B cell (primary cell): Measurements from ENCODE around the gene XDH. TPM values are rescaled to one million over a fixed set of nuclear protein-coding genes. Genes with fewer than 3 reads are reported as not detected.

Experiments used
- ATAC-seq: fragments of 200-7000 bp; cut with Tn5 transposase; one replicate; pipeline ENCODE4 v1.10.0; 2021; ENCODE audit warnings: low read depth, mild to moderate bottlenecking, moderate number of reproducible peaks, moderate library complexity
- CTCF ChIA-PET: fragments of 350-600 bp; sonication (Branson Sonifier 250); formaldehyde crosslinking; loops from one replicate; lab custom pipeline; 2021; ENCODE audit warnings: antibody characterized with exemption, inconsistent platforms; lab: Charles Lee
- POLR2A ChIA-PET: fragments of 350-600 bp; sonication (Branson Sonifier 250); formaldehyde crosslinking; loops from one replicate; lab custom pipeline; 2021; ENCODE audit warnings: antibody characterized with exemption; lab: Charles Lee
- DNase-seq: peaks from one replicate; pipeline ENCODE4 v3.0.0; 2013
- H2AFZ ChIP-seq: 2 replicates; pipeline ENCODE4 v1.6.1; 2012; ENCODE audit warnings: mild to moderate bottlenecking, low read depth, low read length; ENCODE audit not compliant: insufficient read depth, poor library complexity, severe bottlenecking
- H3K27ac ChIP-seq, 2 donors: 1 replicate in 1 of 2; 2 replicates in 1 of 2; pipeline ENCODE4 v1.5.1; 2012 to 2013; ENCODE audit warnings: low read length in 2 of 2, mild to moderate bottlenecking in 2 of 2, moderate library complexity in 1 of 2
- H3K27me3 ChIP-seq, 4 experiments: fragments of 200-600 bp in 1 of 4; sonication (generic) in 1 of 4; replicated peaks in 1 of 4; 1 replicate in 2 of 4; 2 replicates in 2 of 4; pipeline versions ENCODE4 v1.6.1 to v1.7.0; 2013 to 2016; ENCODE audit warnings: low read length in 3 of 4, mild to moderate bottlenecking in 2 of 4, mixed read lengths in 1 of 4, moderate library complexity in 1 of 4; ENCODE audit not compliant: insufficient read depth in 4 of 4, control insufficient read depth in 3 of 4; ENCODE audit errors: control extremely low read depth in 1 of 4
- H3K36me3 ChIP-seq, 2 experiments: replicated peaks in 1 of 2; 1 replicate in 1 of 2; 2 replicates in 1 of 2; pipeline versions ENCODE4 v1.6.1 to v1.7.1; 2013; ENCODE audit warnings: low read length in 1 of 2; ENCODE audit not compliant: insufficient read depth in 2 of 2, control insufficient read depth in 1 of 2; ENCODE audit errors: control extremely low read depth in 1 of 2, extremely low read depth in 1 of 2
- H3K4me1 ChIP-seq, 2 donors: fragments of 200-600 bp in 1 of 2; sonication (generic) in 1 of 2; 1 replicate in 1 of 2; 2 replicates in 1 of 2; pipeline versions ENCODE4 v1.5.1 to v1.6.1; 2013 to 2017; ENCODE audit warnings: low read length in 2 of 2; ENCODE audit not compliant: control insufficient read depth in 2 of 2, insufficient read depth in 2 of 2
- H3K4me2 ChIP-seq: replicated peaks from 2 replicates; pipeline ENCODE3; 2012; ENCODE audit warnings: mild to moderate bottlenecking, low read depth, low read length; ENCODE audit not compliant: poor library complexity, severe bottlenecking
- H3K4me3 ChIP-seq, 5 experiments: fragments of 200-600 bp in 1 of 5; sonication (generic) in 1 of 5; 1 replicate in 3 of 5; 2 replicates in 2 of 5; pipeline versions ENCODE4 v1.5.1 to v1.7.0; 2011 to 2016; ENCODE audit warnings: low read length in 4 of 5, mild to moderate bottlenecking in 4 of 5, low read depth in 2 of 5, control low read depth in 1 of 5, moderate library complexity in 1 of 5; ENCODE audit not compliant: insufficient read depth in 1 of 5; ENCODE audit errors: control extremely low read depth in 1 of 5, extremely low read depth in 1 of 5
- H3K79me2 ChIP-seq: fragments of 200-600 bp; sonication (generic); one replicate; pipeline ENCODE4 v1.6.0; 2016; ENCODE audit warnings: low read length; ENCODE audit not compliant: control insufficient read depth, insufficient read depth
- H3K9ac ChIP-seq: fragments of 200-600 bp; sonication (generic); 2 replicates; pipeline ENCODE4 v1.6.1; 2017; ENCODE audit warnings: mild to moderate bottlenecking, low read length, moderate library complexity
- H3K9me3 ChIP-seq, 3 donors: one replicate each; pipeline versions ENCODE4 v1.6.1 to v1.7.1; 2013; ENCODE audit warnings: low read length in 2 of 3; ENCODE audit not compliant: control insufficient read depth in 2 of 3, insufficient read depth in 1 of 3; ENCODE audit errors: control extremely low read depth in 1 of 3
- H4K20me1 ChIP-seq: 2 replicates; pipeline ENCODE4 v1.6.0; 2012; ENCODE audit warnings: mild to moderate bottlenecking, low read length; ENCODE audit not compliant: insufficient read depth, control insufficient read depth, poor library complexity, severe bottlenecking
- H3K27ac Mint-ChIP-seq: one replicate; pipeline ENCODE4 v1.8.0; 2021; ENCODE audit warnings: mixed read lengths
- H3K27me3 Mint-ChIP-seq: one replicate; pipeline ENCODE4 v1.8.0; 2021; ENCODE audit warnings: mixed read lengths
- H3K4me1 Mint-ChIP-seq: one replicate; pipeline ENCODE4 v1.8.0; 2021; ENCODE audit warnings: mixed read lengths
- H3K4me3 Mint-ChIP-seq: one replicate; pipeline ENCODE4 v1.8.0; 2021; ENCODE audit warnings: mixed read lengths
- H3K9me3 Mint-ChIP-seq: one replicate; pipeline ENCODE4 v1.8.0; 2022; ENCODE audit warnings: mixed read lengths; ENCODE audit not compliant: insufficient read depth
- CTCF ChIP-seq: fragments of 200-600 bp; IDR thresholded peaks from one replicate; pipeline ENCODE4 v1.8.0; 2022; ENCODE audit warnings: antibody characterized with exemption, mild to moderate bottlenecking
- EZH2 ChIP-seq: IDR thresholded peaks from 2 replicates; pipeline ENCODE4 v1.6.1; 2012; ENCODE audit warnings: borderline replicate concordance, low read depth, mild to moderate bottlenecking, moderate library complexity, low read length; ENCODE audit not compliant: insufficient read depth, poor library complexity, severe bottlenecking
- WGBS: methylation state at CpG from one replicate; pipeline ENCODE4 v1.1.5; 2013; ENCODE audit warnings: missing lambda C conversion rate; ENCODE audit not compliant: insufficient coverage; 5-methylcytosine and 5-hydroxymethylcytosine counted together
- intact Hi-C: fragments of 100-400 bp; cut with micrococcal nuclease; formaldehyde crosslinking; loops from one replicate; pipeline ENCODE4 v1.10.0; 2022
- polyA plus RNA-seq: library from polyadenylated mRNA; depleted of rRNA; stranded (reverse); fragments of >200 nt; gene quantifications from 2 replicates; pipeline ENCODE4 v1.2.3, GENCODE V29; 2012
- total RNA-seq, 2 donors: library from RNA; stranded (reverse); fragments of 120-200 nt in 1 of 2; gene quantifications; 1 replicate in 1 of 2; 2 replicates in 1 of 2; pipeline versions ENCODE4 v1.2.3 to v1.2.4, GENCODE V29; 2013 to 2022

Gene XDH
- total and polyA plus RNA-seq, 2 donors (not counting 1 experiment from before 2014, with no cell fraction given), result not detected

- no peaks in the 10 kb centered on the region for H4K20me1 ChIP-seq
- no peak overlapping the region for H3K27ac ChIP-seq
- H3K9ac ChIP-seq, result no peak overlapping the region
- intact Hi-C loops, result no loop called here
- no peaks in the 10 kb centered on the region for H3K4me1 ChIP-seq
- Mint-ChIP-seq H3K9me3 (no peaks in the 10 kb centered on the region), H3K27ac (no peak overlapping the region), H3K4me3 (no peak overlapping the region), H3K4me1 (no peaks in the 10 kb centered on the region), H3K27me3 (peaks cover 15% of the 10 kb centered on the region)
- H2AFZ ChIP-seq, result no peak overlapping the region
- H3K4me3 ChIP-seq, result no peak overlapping the region
- no peaks in the 10 kb centered on the region for H3K27me3 ChIP-seq
- WGBS, result 97% methylated on average over 5 of the region's 15 CpGs
- no peak overlapping the region for H3K4me2 ChIP-seq
- ChIA-PET POLR2A (no interaction called here), CTCF (no interaction called here)
- DNase-seq (no peak), ATAC-seq (no peak)
- H3K79me2 ChIP-seq, result no peaks in the 10 kb centered on the region
- H3K9me3 ChIP-seq, result no peaks in the 10 kb centered on the region
- no peak for TF ChIP-seq CTCF
- TF ChIP-seq EZH2, result no peak
- no peaks in the 10 kb centered on the region for H3K36me3 ChIP-seq
Measured at GRCh38 chr2:31363956-31364750, 50.4 kb downstream of the XDH start.

- ChIA-PET POLR2A (no interaction called here), CTCF (no interaction called here)
- ATAC-seq, result no peak
- Histone ChIP-seq H2AFZ (no peak overlapping the region), H3K4me3 (no peak overlapping the region), H3K9me3 (no peaks in the 10 kb centered on the region), H3K79me2 (no peaks in the 10 kb centered on the region), H3K27me3 (no peaks in the 10 kb centered on the region), H4K20me1 (no peaks in the 10 kb centered on the region), H3K27ac (no peak overlapping the region), H3K36me3 (no peaks in the 10 kb centered on the region), H3K4me2 (no peak overlapping the region), H3K9ac (no peak overlapping the region), H3K4me1 (no peaks in the 10 kb centered on the region)
- Mint-ChIP-seq H3K27ac (no peak overlapping the region), H3K27me3 (peaks cover 23% of the 10 kb centered on the region), H3K4me3 (no peak overlapping the region), H3K4me1 (no peaks in the 10 kb centered on the region), H3K9me3 (no peaks in the 10 kb centered on the region)
- no peak for DNase-seq
- TF ChIP-seq EZH2, result no peak
- no peak for TF ChIP-seq CTCF
- intact Hi-C loops, result no loop called here
- WGBS, result no CpG with 5 or more reads among the region's 5 CpGs
Measured at GRCh38 chr2:31362581-31362980, 52.0 kb downstream of the XDH start.
